SK-N-SH (cell line): ENCODE measurements around the gene ITK. TPM values are rescaled to one million over a fixed set of nuclear protein-coding genes. Genes with fewer than 3 reads are reported as not detected.

ENCODE experiments used
- CTCF ChIA-PET: fragments of 300-600, 350-600 bp; formaldehyde crosslinking; extraction: SDS; loops from one replicate; lab custom pipeline; 2021; lab: Yijun Ruan, JAX
- POLR2A ChIA-PET: fragments of 350-600 bp; sonication (Branson Sonifier 250); formaldehyde crosslinking; extraction: SDS; loops from one replicate; lab custom pipeline; 2020; ENCODE audit warnings: antibody characterized with exemption, inconsistent platforms; lab: Yijun Ruan, JAX
- DNase-seq: peaks from one replicate; pipeline ENCODE4 v3.0.0; 2012
- H2AFZ ChIP-seq: fragments of 200-600 bp; sonication (generic); 2 replicates; pipeline ENCODE4 v1.8.1; 2016; ENCODE audit warnings: antibody characterized with exemption, mild to moderate bottlenecking, low read depth
- H3F3A ChIP-seq: fragments of 200-600 bp; sonication (generic); replicated peaks from 2 replicates; pipeline ENCODE3; 2016; ENCODE audit warnings: antibody characterized with exemption, mild to moderate bottlenecking; ENCODE audit not compliant: insufficient read depth
- H3K27ac ChIP-seq, 2 experiments: fragments of 200-500 bp in 1 of 2; fragments of 200-600 bp in 1 of 2; sonication (Bioruptor generic) in 1 of 2; sonication (generic), shearing (Covaris generic) in 1 of 2; 2 replicates each; pipeline versions ENCODE4 v1.5.1 to v1.6.1; 2014 to 2016; ENCODE audit warnings: low read depth in 2 of 2, inconsistent platforms in 1 of 2, low read length in 1 of 2, mild to moderate bottlenecking in 1 of 2, mixed read lengths in 1 of 2
- H3K27me3 ChIP-seq: fragments of 200-600 bp; sonication (generic), shearing (Covaris generic); 2 replicates; pipeline ENCODE4 v1.6.1; 2016; ENCODE audit warnings: mixed run types; ENCODE audit not compliant: insufficient read depth
- H3K36me3 ChIP-seq, 2 experiments: fragments of 200-500 bp in 1 of 2; fragments of 200-600 bp in 1 of 2; sonication (Bioruptor generic) in 1 of 2; sonication (generic) in 1 of 2; replicated peaks in 1 of 2; 2 replicates each; pipeline versions ENCODE3 to v1.5.1; 2014 to 2016; ENCODE audit warnings: low read length in 1 of 2, mild to moderate bottlenecking in 1 of 2; ENCODE audit not compliant: insufficient read depth in 2 of 2, control insufficient read depth in 1 of 2
- H3K4me1 ChIP-seq, 2 experiments: fragments of 200-500 bp in 1 of 2; fragments of 200-600 bp in 1 of 2; sonication (Bioruptor generic) in 1 of 2; sonication (generic), shearing (Covaris generic) in 1 of 2; 2 replicates each; pipeline versions ENCODE4 v1.5.1 to v1.6.1; 2014 to 2016; ENCODE audit warnings: low read depth in 1 of 2, low read length in 1 of 2, mixed run types in 1 of 2; ENCODE audit not compliant: insufficient read depth in 2 of 2, control insufficient read depth in 1 of 2
- H3K4me2 ChIP-seq: fragments of 200-600 bp; sonication (generic), shearing (Covaris generic); 2 replicates; pipeline ENCODE4 v1.6.1; 2017; ENCODE audit warnings: mixed run types
- H3K4me3 ChIP-seq, 2 experiments: fragments of 200-500 bp in 1 of 2; fragments of 200-600 bp in 1 of 2; sonication (Bioruptor generic) in 1 of 2; sonication (generic), shearing (Covaris generic) in 1 of 2; 2 replicates each; pipeline versions ENCODE4 v1.5.1 to v1.8.1; 2014 to 2016; ENCODE audit warnings: low read depth in 2 of 2, inconsistent platforms in 1 of 2, low read length in 1 of 2, mild to moderate bottlenecking in 1 of 2, mixed read lengths in 1 of 2, moderate library complexity in 1 of 2
- H3K79me2 ChIP-seq: fragments of 200-600 bp; sonication (generic); 2 replicates; pipeline ENCODE4 v1.8.1; 2017; ENCODE audit warnings: mild to moderate bottlenecking; ENCODE audit not compliant: insufficient read depth
- H3K9ac ChIP-seq: fragments of 200-600 bp; sonication (generic); 2 replicates; pipeline ENCODE4 v1.6.1; 2017; ENCODE audit warnings: mixed run types
- H3K9me2 ChIP-seq: fragments of 200-600 bp; sonication (generic); 2 replicates; pipeline ENCODE4 v1.6.1; 2017; ENCODE audit warnings: mixed run types
- H3K9me3 ChIP-seq: fragments of 200-600 bp; sonication (generic); 2 replicates; pipeline ENCODE4 v1.6.1; 2017; ENCODE audit warnings: mixed run types, mild to moderate bottlenecking, moderate library complexity
- H4K20me1 ChIP-seq: fragments of 200-600 bp; sonication (generic); 2 replicates; pipeline ENCODE4 v1.6.1; 2017; ENCODE audit warnings: mild to moderate bottlenecking, mixed run types; ENCODE audit not compliant: insufficient read depth
- ELF1 ChIP-seq: IDR thresholded peaks from 2 replicates; pipeline ENCODE4 v1.4.0; 2012
- EP300 ChIP-seq, 2 experiments: IDR thresholded peaks; 2 replicates each; pipeline versions ENCODE4 v1.4.0 to v1.6.1; 2012; ENCODE audit warnings: borderline replicate concordance in 1 of 2, low read depth in 1 of 2, low read length in 1 of 2
- EZH2phosphoT487 ChIP-seq: fragments of 200-600 bp; sonication (generic); IDR thresholded peaks from 2 replicates; pipeline ENCODE4 v1.6.1; 2017; ENCODE audit warnings: low read depth, mixed run types, mild to moderate bottlenecking, antibody characterized with exemption, moderate library complexity, borderline replicate concordance
- FOXJ3 ChIP-seq: sonication (generic); formaldehyde crosslinking; IDR thresholded peaks from 2 replicates; pipeline ENCODE4 v1.5.1; 2020; ENCODE audit warnings: mild to moderate bottlenecking, missing genetic modification reagents
- GATA2 ChIP-seq: sonication (generic); formaldehyde crosslinking; IDR thresholded peaks from 2 replicates; pipeline ENCODE4 v1.5.0; 2020; ENCODE audit warnings: mild to moderate bottlenecking, missing genetic modification reagents
- NFIC ChIP-seq: IDR thresholded peaks from 2 replicates; pipeline ENCODE4 v1.4.0; 2012; ENCODE audit warnings: borderline replicate concordance
- RXRA ChIP-seq: IDR thresholded peaks from 2 replicates; pipeline ENCODE4 v1.4.0; 2012; ENCODE audit warnings: low read depth, mild to moderate bottlenecking, borderline replicate concordance
- TCF12 ChIP-seq: IDR thresholded peaks from 2 replicates; pipeline ENCODE4 v1.4.0; 2012
- YY1 ChIP-seq: IDR thresholded peaks from 2 replicates; pipeline ENCODE4 v1.4.0; 2012; ENCODE audit warnings: low read depth, mild to moderate bottlenecking
- WGBS: methylation state at CpG from one replicate; pipeline ENCODE4 v1.1.6; 2017; ENCODE audit warnings: low lambda C conversion rate; 5-methylcytosine and 5-hydroxymethylcytosine counted together
- polyA plus RNA-seq, 3 experiments: library from polyadenylated mRNA; depleted of rRNA; stranded (reverse); fragments of >200 nt; gene quantifications; 2 replicates each; pipeline ENCODE4 v1.2.3, GENCODE V29; 2012
- TF ChIP-seq, protein P1 (sequence below): IDR thresholded peaks from 2 replicates; pipeline ENCODE4 v1.4.0; 2012; ENCODE audit warnings: low read depth, borderline replicate concordance
- TF ChIP-seq, protein P2 (sequence below): fragments of 200-600 bp; sonication (generic); IDR thresholded peaks from 2 replicates; pipeline ENCODE4 v1.6.1; 2017; ENCODE audit warnings: antibody characterized with exemption, mild to moderate bottlenecking, moderate library complexity
- TF ChIP-seq, protein P3 (sequence below): IDR thresholded peaks from 2 replicates; pipeline ENCODE4; 2012

The ITK gene
- polyA plus RNA-seq, 1 of the 3 experiments (the other 2 are of a cell fraction): not detected

DNA sequence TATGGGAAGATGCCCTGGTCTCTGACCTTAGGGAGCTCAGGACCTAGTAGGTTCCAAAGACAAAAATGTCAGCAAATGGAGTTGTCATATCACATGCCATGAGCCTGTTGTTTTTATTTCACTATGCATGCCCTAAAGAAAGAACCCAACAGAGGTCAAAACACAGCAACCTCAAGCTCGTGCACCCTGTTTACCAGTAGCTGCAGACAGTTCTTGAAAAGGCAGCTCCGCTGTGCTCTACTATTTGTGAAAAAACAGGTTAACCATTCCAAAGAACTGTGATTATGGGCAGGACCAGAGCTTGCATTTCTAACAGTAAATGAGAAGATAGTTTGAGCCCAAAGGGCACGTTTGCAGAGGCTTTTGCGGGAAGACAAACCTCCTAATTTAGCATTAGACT, 22.8 kb downstream of the ITK start:
- Histone ChIP-seq H3K27ac (no peak overlapping the region), H3K9me2 (no peaks in the 10 kb centered on the region), H3K4me1 (no peaks in the 10 kb centered on the region), H3K9ac (no peak overlapping the region), H3K36me3 (no peaks in the 10 kb centered on the region), H3K4me3 (no peak overlapping the region), H3K79me2 (no peaks in the 10 kb centered on the region), H2AFZ (no peak overlapping the region), H3F3A (no peaks in the 10 kb centered on the region), H3K27me3 (no peaks in the 10 kb centered on the region; the same call in 1 of the 2 replicates), H3K9me3 (no peaks in the 10 kb centered on the region)
- 28% methylated on average over 4 of the region's 4 CpGs for WGBS
- ChIA-PET CTCF (no interaction called here), POLR2A (no interaction called here)
- DNase-seq: no peak
- TF ChIP-seq NFIC (no peak), RXRA (no peak), YY1 (no peak), FOXJ3 (CRISPR knock-in tag) (no peak)
- TF ChIP-seq, protein P1, sequence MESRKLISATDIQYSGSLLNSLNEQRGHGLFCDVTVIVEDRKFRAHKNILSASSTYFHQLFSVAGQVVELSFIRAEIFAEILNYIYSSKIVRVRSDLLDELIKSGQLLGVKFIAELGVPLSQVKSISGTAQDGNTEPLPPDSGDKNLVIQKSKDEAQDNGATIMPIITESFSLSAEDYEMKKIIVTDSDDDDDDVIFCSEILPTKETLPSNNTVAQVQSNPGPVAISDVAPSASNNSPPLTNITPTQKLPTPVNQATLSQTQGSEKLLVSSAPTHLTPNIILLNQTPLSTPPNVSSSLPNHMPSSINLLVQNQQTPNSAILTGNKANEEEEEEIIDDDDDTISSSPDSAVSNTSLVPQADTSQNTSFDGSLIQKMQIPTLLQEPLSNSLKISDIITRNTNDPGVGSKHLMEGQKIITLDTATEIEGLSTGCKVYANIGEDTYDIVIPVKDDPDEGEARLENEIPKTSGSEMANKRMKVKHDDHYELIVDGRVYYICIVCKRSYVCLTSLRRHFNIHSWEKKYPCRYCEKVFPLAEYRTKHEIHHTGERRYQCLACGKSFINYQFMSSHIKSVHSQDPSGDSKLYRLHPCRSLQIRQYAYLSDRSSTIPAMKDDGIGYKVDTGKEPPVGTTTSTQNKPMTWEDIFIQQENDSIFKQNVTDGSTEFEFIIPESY: no peak
- TF ChIP-seq, all 33 proteins: peak for 0
- H3K4me2 ChIP-seq: no peak overlapping the region
- H4K20me1 ChIP-seq: no peaks in the 10 kb centered on the region

DNA sequence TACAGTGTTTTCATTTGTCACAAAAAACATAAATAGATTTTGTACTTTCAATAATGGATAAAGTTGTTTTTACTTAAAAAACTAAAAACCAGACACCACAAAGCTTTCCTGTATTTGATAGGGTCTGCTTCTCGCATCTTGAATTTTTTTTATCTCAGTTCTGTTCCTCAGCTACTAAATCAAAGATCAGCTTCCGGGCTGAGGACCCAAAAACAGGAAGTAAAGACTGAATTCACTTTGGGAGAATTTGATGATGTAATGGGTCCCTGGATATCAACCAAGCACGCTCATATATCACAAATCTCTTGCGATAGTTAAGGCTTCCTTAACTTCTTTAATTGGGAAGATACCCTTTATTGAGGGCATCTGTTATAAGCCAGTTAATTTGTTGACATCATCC, 24.1 kb downstream of the ITK start:
- Histone ChIP-seq H3K27ac (no peak overlapping the region), H3K27me3 (no peaks in the 10 kb centered on the region), H3F3A (no peaks in the 10 kb centered on the region), H3K9me3 (no peaks in the 10 kb centered on the region), H4K20me1 (no peaks in the 10 kb centered on the region), H3K79me2 (no peaks in the 10 kb centered on the region), H3K9ac (no peak overlapping the region), H3K9me2 (no peaks in the 10 kb centered on the region), H2AFZ (peak overlapping the region; percentile 13; the same call in 1 of the 2 replicates), H3K4me1 (no peaks in the 10 kb centered on the region), H3K4me3 (no peak overlapping the region), H3K4me2 (no peak overlapping the region), H3K36me3 (no peaks in the 10 kb centered on the region)
- no peak for DNase-seq
- ChIA-PET CTCF (no interaction called here), POLR2A (no interaction called here)
- 46% methylated on average over 4 of the region's 4 CpGs for WGBS
- TF ChIP-seq, protein P2, sequence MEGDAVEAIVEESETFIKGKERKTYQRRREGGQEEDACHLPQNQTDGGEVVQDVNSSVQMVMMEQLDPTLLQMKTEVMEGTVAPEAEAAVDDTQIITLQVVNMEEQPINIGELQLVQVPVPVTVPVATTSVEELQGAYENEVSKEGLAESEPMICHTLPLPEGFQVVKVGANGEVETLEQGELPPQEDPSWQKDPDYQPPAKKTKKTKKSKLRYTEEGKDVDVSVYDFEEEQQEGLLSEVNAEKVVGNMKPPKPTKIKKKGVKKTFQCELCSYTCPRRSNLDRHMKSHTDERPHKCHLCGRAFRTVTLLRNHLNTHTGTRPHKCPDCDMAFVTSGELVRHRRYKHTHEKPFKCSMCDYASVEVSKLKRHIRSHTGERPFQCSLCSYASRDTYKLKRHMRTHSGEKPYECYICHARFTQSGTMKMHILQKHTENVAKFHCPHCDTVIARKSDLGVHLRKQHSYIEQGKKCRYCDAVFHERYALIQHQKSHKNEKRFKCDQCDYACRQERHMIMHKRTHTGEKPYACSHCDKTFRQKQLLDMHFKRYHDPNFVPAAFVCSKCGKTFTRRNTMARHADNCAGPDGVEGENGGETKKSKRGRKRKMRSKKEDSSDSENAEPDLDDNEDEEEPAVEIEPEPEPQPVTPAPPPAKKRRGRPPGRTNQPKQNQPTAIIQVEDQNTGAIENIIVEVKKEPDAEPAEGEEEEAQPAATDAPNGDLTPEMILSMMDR: no peak
- TF ChIP-seq, protein P3, sequence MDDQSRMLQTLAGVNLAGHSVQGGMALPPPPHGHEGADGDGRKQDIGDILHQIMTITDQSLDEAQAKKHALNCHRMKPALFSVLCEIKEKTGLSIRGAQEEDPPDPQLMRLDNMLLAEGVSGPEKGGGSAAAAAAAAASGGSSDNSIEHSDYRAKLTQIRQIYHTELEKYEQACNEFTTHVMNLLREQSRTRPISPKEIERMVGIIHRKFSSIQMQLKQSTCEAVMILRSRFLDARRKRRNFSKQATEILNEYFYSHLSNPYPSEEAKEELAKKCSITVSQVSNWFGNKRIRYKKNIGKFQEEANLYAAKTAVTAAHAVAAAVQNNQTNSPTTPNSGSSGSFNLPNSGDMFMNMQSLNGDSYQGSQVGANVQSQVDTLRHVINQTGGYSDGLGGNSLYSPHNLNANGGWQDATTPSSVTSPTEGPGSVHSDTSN: no peak
- no peak for TF ChIP-seq EP300 (IDR thresholded peaks at IDR 0.05; ENCODE audit: borderline replicate concordance in 1 of 2, low read depth in 1 of 2, low read length in 1 of 2)
- TF ChIP-seq ELF1: no peak
- TF ChIP-seq EZH2phosphoT487: no peak
- no peak for TF ChIP-seq GATA2 (CRISPR knock-in tag)
- TF ChIP-seq TCF12: no peak
